MCF 10A (cell line): ENCODE measurements around the gene ACTN2. TPM values are rescaled to one million over a fixed set of nuclear protein-coding genes. Genes with fewer than 3 reads are reported as not detected.
A peak's percentile ranks its signal among the peaks of the same experiment; 100 is the strongest.

Experiments used
- BruUV-seq: library from RNA; stranded (reverse); fragments of 400-500 nt; replicated peaks from 2 replicates; lab custom pipeline; 2021; lab: Mats Ljungman, UMichigan
- CTCF ChIA-PET: fragments of 300-600 bp; sonication (Branson Sonifier 250); formaldehyde crosslinking; extraction: SDS; loops from one replicate; lab custom pipeline; 2021; ENCODE audit warnings: antibody characterized with exemption, inconsistent platforms; lab: Yijun Ruan, JAX
- POLR2A ChIA-PET: fragments of 300-600, 350-650 bp; sonication (Branson Sonifier 250); formaldehyde crosslinking; extraction: SDS; loops from one replicate; lab custom pipeline; 2020; ENCODE audit warnings: antibody characterized with exemption, inconsistent platforms; lab: Yijun Ruan, JAX
- DNase-seq: peaks from one replicate; pipeline ENCODE4 v3.0.0-alpha.2; 2018; ENCODE audit not compliant: unreplicated experiment
- H3K27ac Mint-ChIP-seq: one replicate; pipeline ENCODE4 v1.8.0; 2022; ENCODE audit warnings: mild to moderate bottlenecking, low read depth, mixed read lengths; ENCODE audit not compliant: unreplicated experiment
- H3K27me3 Mint-ChIP-seq: one replicate; pipeline ENCODE4 v1.8.0; 2022; ENCODE audit warnings: mixed read lengths; ENCODE audit not compliant: insufficient read depth, unreplicated experiment
- H3K36me3 Mint-ChIP-seq: one replicate; pipeline ENCODE4 v1.8.0; 2022; ENCODE audit warnings: mild to moderate bottlenecking, moderate library complexity, mixed read lengths; ENCODE audit not compliant: insufficient read depth, unreplicated experiment
- H3K4me1 Mint-ChIP-seq: one replicate; pipeline ENCODE4 v1.8.0; 2022; ENCODE audit warnings: mixed read lengths; ENCODE audit not compliant: insufficient read depth, unreplicated experiment
- H3K4me3 Mint-ChIP-seq: one replicate; pipeline ENCODE4 v1.8.0; 2022; ENCODE audit warnings: mild to moderate bottlenecking, moderate library complexity, mixed read lengths; ENCODE audit not compliant: unreplicated experiment
- H3K9me3 Mint-ChIP-seq: one replicate; pipeline ENCODE4 v1.8.0; 2022; ENCODE audit warnings: mixed read lengths; ENCODE audit not compliant: unreplicated experiment
- CTCF ChIP-seq: fragments of 200-600 bp; IDR thresholded peaks from one replicate; pipeline ENCODE4 v1.8.0; 2022; ENCODE audit warnings: antibody characterized with exemption, mild to moderate bottlenecking; ENCODE audit not compliant: unreplicated experiment
- intact Hi-C: fragments of 100-400 bp; cut with micrococcal nuclease; formaldehyde crosslinking; loops from 2 replicates; pipeline ENCODE4 v1.14.1; 2022
- total RNA-seq: library from RNA; stranded (reverse); gene quantifications from 2 replicates; pipeline ENCODE4 v1.2.3, GENCODE V29; 2022

The ACTN2 gene
- total RNA-seq, 1 experiment from 2014 or later: not detected

- no peak overlapping the region for H3K27ac Mint-ChIP-seq
- TF ChIP-seq CTCF: no peak
- ChIA-PET CTCF (interaction anchor here (0.7 to 4.3 kb wide), 13 partner anchors 8 to 133 kb away, joined by 3 to 53 read pairs (median 12); no protein-coding TSS in a partner anchor), POLR2A (interaction anchor here (0.6 kb wide), 1 partner anchor 153 kb away, joined by 3 read pairs; no protein-coding TSS in a partner anchor)
- no peaks in the 10 kb centered on the region for H3K36me3 Mint-ChIP-seq
- intact Hi-C loops: loop anchor here (5.0 kb wide), 1 partner anchor 365 kb away; no protein-coding TSS in a partner anchor
- peaks cover under 1% of the 10 kb centered on the region for H3K27me3 Mint-ChIP-seq
- H3K4me1 Mint-ChIP-seq: no peaks in the 10 kb centered on the region
- BruUV-seq: no TSS peak
- no peak for DNase-seq
- no peak overlapping the region for H3K4me3 Mint-ChIP-seq
- H3K9me3 Mint-ChIP-seq: no peaks in the 10 kb centered on the region
Measured at GRCh38 chr1:236757640-236758039, 71.3 kb downstream of the ACTN2 start.

GRCh38 chr1:236759252-236759859, 73.1 kb downstream of the ACTN2 start:
- peak; percentile 81 for DNase-seq
- no peaks in the 10 kb centered on the region for H3K27me3 Mint-ChIP-seq
- no peaks in the 10 kb centered on the region for H3K36me3 Mint-ChIP-seq
- POLR2A ChIA-PET: interaction anchor here (0.6 to 1.7 kb wide), 7 partner anchors 9 to 635 kb away, joined by 3 to 9 read pairs (median 4); partner anchors contain the start of gene MTR
- BruUV-seq: no TSS peak
- H3K9me3 Mint-ChIP-seq: no peaks in the 10 kb centered on the region
- intact Hi-C loops: loop anchor here (1.0 to 5.0 kb wide), 4 partner anchors 110 to 803 kb away; no protein-coding TSS in a partner anchor
- H3K4me3 Mint-ChIP-seq: no peak overlapping the region
- peak; percentile 90 for TF ChIP-seq CTCF
- no peaks in the 10 kb centered on the region for H3K4me1 Mint-ChIP-seq
- CTCF ChIA-PET: interaction anchor here (0.5 to 4.3 kb wide), 76 partner anchors 8 to 863 kb away, joined by 3 to 53 read pairs (median 4); partner anchors contain the start of gene HEATR1
- H3K27ac Mint-ChIP-seq: no peak overlapping the region

GRCh38 chr1:236760480-236760879, 74.2 kb downstream of the ACTN2 start:
- Mint-ChIP-seq H3K9me3 (no peaks in the 10 kb centered on the region), H3K36me3 (no peaks in the 10 kb centered on the region), H3K27me3 (peaks cover 1% of the 10 kb centered on the region), H3K4me1 (no peaks in the 10 kb centered on the region), H3K4me3 (no peak overlapping the region), H3K27ac (no peak overlapping the region)
- intact Hi-C loops: no loop called here
- ChIA-PET POLR2A (interaction anchor here (0.6 kb wide), 1 partner anchor 11 kb away, joined by 3 read pairs; no protein-coding TSS in a partner anchor), CTCF (interaction anchor here (0.6 to 4.3 kb wide), 24 partner anchors 7 to 802 kb away, joined by 3 to 53 read pairs (median 10); no protein-coding TSS in a partner anchor)
- BruUV-seq: no TSS peak
- TF ChIP-seq CTCF: no peak
- no peak for DNase-seq

GRCh38 chr1:236760986-236761385, 74.7 kb downstream of the ACTN2 start:
- TF ChIP-seq CTCF: no peak
- Mint-ChIP-seq H3K4me3 (no peak overlapping the region), H3K36me3 (no peaks in the 10 kb centered on the region), H3K27me3 (peaks cover 7% of the 10 kb centered on the region), H3K9me3 (no peaks in the 10 kb centered on the region), H3K27ac (no peak overlapping the region), H3K4me1 (no peaks in the 10 kb centered on the region)
- no peak for DNase-seq
- ChIA-PET POLR2A (interaction anchor here (0.6 kb wide), 1 partner anchor 10 kb away, joined by 3 read pairs; no protein-coding TSS in a partner anchor), CTCF (interaction anchor here (0.6 to 4.3 kb wide), 10 partner anchors 7 to 626 kb away, joined by 3 to 53 read pairs (median 25); no protein-coding TSS in a partner anchor)
- BruUV-seq: no TSS peak
- intact Hi-C loops: no loop called here
